ENCODE results near the gene GPR137.

DNA sequence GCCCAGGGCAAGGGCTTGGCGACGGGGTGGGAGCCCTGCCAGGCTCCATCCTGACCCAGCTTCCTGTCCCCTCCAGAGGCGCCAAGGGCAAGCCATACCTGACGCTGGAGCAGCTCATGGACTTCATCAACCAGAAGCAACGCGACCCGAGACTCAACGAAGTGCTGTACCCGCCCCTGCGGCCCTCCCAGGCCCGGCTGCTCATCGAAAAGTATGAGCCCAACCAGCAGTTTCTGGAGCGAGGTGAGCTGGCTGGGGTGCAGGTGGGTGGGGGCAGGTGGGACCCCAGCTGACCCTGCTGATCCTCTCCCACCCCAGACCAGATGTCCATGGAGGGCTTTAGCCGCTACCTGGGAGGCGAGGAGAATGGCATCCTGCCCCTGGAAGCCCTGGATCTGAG, 29.3 kb upstream of the GPR137 start:
- TF ChIP-seq CTCF (IDR thresholded peaks at IDR 0.05) (no peak), POLR2A (IDR thresholded peaks at IDR 0.05) (no peak)

Measured in thyroid gland (tissue), 4 donors.